Activated T-helper 1 cell treated with anti-CD3 and anti-CD28 coated beads, Interleukin-2, amount 50 U/mL, for 16 hours (primary cell): ENCODE measurements around the gene ADH1A.
"Not testable (repeated sequence)": the region's sequence is repeated elsewhere in the genome, so short reads cannot be mapped to it uniquely, and the experiment has no call there.

Experiments
- DNase-seq, 2 donors: peaks; one replicate each; pipeline ENCODE4 v3.0.0-alpha.2; 2020; ENCODE audit warnings: low read depth in 1 of 2, low spot score in 1 of 2

ADH1A gene

DNA sequence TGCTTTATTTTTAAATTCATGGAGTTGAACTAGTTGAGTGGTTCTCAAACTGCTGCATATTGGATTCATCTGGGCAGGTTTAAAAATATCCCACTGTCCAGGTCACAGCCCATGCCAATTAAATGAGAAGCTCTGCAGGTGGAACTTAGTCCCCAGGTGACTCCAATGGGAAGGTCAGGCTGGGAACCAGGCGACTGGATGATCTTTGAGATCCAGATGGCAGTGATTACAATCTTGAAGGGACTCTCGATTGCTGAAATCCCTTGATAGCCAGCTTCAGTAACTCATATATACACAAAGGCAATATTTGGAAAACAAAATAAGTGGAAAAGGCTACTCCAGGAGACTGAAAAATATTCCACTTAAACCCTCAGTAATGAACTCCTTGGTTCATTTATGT lies 8.1 kb downstream of the ADH1A start:
- DNase-seq = no peak

DNA sequence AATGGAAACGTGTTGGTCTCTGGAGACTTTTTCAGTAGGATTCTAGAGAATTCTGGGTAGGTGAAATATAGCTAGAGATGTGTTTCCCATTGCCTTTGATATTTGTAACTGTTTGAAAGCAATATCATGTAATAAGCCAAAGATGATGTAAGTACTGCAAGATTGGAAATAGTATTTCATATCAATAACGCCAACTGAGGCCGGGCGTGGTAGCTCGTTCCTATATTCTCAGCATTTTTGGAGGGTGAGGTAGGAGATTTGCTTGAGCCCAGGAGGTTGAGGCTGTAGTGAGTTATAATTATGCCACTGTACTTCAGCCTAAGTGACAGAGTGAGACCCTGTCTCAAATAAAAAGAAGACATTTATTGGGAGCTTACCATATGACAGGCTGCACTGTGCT lies 9.5 kb downstream of the ADH1A start:
- DNase-seq = no peak

DNA sequence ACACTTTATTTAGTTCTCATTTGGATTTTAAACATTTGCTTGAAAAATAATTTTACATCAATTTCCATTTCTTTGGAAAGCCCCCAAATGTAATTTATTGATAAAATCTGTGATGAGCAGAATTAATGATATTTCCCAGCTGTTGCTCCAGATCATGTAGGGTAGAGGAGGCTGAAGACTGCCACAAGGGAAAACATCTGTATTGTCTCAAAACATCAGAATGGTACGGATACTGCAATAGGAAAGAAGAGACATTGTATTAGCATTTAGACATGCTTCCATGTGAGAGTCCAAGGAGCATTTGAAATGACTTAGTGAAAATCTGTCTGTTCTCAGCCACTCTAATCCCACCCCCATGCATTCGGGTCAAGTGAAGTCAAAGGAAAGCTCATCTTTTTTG lies 14.4 kb downstream of the ADH1A start:
- no peak for DNase-seq

GRCh38 chr4:99275885-99276284 lies 14.9 kb downstream of the ADH1A start:
- DNase-seq = no peak

DNA sequence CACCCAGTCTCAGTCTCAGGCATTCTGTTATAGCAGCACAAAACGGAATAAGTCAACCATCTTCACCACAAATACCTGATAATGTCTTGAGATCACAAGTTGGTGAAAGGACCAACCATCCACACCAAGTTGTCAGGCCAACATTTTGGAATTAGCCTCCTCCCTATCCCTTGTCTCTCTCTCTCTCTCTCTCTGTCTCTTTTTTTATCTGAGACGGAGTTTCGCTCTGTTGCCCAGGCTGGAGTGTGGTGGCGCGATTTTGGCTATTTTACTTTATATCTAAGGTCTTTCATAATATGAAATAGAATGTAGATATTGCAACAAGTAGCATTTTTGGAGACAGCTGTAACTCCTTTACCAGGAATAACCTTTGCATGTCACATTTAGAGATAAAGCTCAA lies 15.7 kb downstream of the ADH1A start:
- no peak for DNase-seq

DNA sequence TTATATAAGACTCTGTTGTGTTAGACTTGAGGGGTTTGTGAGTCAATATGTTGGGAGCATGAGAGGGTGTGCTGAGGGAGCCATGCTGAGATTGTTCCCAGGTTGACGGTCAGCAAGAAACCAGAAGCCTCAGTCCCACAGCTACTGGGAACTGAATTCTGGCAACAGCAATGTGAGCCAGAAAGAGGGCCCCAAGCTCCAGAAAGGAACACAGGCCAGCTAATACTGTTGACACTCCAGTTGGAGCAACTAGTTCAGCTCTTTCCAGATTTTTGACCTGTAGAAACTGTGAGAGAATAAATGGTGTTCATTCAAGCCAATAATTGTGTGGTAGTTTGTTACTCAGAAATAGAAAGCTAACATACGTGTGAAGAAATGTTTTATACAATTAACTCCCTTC lies 17.1 kb downstream of the ADH1A start:
- no peak for DNase-seq

DNA sequence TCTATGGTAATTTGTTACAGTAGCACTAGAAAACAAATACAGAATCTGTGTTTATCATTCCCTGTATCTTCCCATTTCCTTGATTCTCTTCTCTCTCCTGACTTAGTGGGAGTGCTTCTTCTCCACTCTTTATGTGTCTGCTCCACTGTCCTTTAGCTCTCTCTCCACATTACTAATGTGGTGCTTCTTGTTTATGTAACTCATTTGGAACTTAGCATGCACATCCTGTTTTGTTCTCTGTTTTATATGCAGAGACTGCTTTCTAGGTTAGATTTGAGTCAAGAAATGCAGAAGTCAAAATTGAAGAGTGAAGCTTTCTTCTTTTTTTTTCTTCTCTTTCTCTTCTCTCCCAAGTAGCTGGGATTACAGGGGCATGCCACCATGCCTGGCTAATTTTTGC lies 25.9 kb downstream of the ADH1A start:
- DNase-seq = no peak

DNA sequence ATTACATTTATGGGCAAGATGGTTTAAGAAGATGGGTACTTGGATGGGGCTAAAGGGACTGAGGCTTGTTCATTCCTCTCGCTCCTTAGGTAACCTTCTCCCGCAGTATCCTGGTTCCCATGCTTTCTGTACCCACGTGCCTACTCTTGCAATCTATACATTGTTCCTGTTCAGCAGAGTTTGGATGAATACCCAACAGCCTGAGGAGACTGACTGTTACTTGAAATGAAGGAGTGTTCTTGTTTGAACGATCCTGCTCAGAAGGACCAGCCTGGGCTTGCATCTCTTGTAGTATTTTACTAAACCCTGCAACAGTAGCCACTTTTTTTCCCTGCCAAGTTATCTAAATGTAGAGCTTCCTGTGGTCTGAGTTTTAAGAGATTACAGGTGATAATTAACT lies 38.0 kb downstream of the ADH1A start:
- DNase-seq = no peak

- no peak for DNase-seq
These were observed 42.1 kb downstream of the ADH1A start for GRCh38 chr4:99248714-99249113.

DNA sequence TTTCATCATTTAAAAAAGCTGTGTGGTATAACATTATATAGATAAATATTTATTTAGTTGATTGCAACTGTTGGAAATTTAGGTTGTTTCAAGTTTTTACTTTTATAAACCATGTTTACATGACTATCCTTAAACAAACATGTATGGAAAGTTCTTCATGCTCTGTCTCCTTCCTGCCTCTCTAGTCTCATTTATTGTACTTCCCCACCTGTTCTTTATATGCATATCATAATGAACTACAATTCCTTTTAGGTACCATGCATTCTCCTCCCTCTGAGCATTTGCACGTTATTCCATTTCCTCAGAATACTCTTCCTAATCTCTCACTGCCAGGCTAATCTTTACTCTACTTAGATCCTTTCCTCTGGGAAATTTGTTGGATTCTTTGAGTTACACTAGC lies 54.8 kb downstream of the ADH1A start:
- DNase-seq = no peak

DNA sequence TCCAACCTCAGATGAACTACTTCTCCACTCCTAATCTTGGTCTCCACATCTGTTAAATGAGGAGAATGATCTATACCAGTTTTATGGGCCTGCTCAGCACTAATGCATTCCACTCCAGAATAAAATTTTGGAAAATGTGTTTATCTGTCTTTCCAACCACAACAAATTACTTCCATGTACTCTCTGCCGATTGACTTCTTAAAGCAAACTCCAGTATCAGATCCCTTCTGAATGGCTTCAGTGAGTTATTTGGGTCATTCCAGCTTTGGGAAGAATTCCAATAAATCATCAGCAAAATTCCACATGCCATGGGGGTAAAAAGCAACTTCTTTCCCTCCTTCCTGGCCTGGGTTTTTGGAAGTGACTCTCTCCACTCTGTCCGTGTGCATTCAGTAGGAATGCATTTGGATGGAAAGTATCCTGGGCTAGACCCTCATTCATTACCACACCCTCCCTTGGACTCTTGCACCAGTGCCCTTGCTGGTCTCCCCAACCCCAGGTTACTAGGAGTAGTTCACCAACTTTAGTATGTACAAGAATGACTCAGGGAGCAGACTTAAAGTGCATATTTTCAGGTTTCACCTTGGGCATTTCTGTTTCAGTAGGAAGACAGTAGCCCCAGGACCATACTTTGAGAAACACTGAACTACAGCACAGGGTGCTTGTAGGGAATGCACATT lies 56.3 kb downstream of the ADH1A start:
- DNase-seq = no peak

GRCh38 chr4:99233397-99233796 lies 57.4 kb downstream of the ADH1A start:
- not testable (repeated sequence) for DNase-seq

DNA sequence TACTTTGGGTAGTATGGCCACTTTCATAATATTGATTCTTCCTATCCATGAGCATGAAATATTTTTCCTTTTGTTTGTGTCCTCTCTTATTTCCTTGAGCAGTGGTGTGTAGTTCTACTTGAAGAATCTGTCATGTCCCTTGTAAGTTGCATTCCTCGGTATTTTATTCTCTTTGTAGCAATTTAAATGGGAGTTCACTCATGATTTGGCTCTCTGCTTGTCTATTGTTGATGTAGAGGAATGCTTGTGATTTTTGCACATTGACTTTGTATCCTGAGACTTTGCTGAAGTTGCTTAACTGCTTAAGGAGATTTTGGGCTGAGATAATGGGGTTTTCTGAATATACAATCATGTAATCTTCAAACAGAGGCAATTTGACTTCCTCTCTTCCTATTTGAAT lies 62.1 kb downstream of the ADH1A start:
- DNase-seq = not testable (repeated sequence)

DNA sequence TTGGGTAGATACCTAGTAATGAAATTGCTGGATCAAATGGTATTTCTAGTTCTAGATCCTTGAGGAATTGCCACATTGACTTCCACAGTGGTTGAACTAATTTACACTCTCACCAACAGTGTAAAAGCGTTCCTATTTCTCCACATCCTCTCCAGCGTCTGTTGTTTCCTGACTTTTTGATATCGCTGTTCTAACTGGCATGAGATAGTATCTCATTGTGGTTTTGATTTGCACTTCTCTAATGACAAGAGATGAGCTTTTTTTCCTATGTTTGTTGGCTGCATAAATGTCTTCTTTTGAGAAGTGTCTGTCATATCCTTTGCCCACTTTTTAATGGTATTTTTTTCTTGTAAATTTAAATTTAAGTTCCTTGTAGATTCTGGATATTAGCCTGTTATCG lies 63.1 kb downstream of the ADH1A start:
- not testable (repeated sequence) for DNase-seq
